HepG2 (cell line): Measurements from ENCODE around the gene ETFA. TPM values are rescaled to one million over a fixed set of nuclear protein-coding genes. Genes with fewer than 3 reads are reported as not detected.

Experiments
- AHR ChIP-seq: IDR thresholded peaks from 2 replicates; pipeline ENCODE4 v1.6.1; 2018; ENCODE audit warnings: missing genetic modification reagents, missing compliant biosample characterization
- ARNT ChIP-seq: fragments of 450-650 bp; IDR thresholded peaks from 2 replicates; pipeline ENCODE4 v1.6.1; 2017
- ATF6 ChIP-seq: sonication (generic); formaldehyde crosslinking; conservative IDR thresholded peaks from 2 replicates; pipeline ENCODE4 v1.4.0; 2020; ENCODE audit warnings: missing genetic modification reagents
- ATRX ChIP-seq: sonication (generic); formaldehyde crosslinking; IDR thresholded peaks from 2 replicates; pipeline ENCODE4 v1.4.0; 2020; ENCODE audit warnings: missing genetic modification reagents, borderline replicate concordance
- GATAD1 ChIP-seq: IDR thresholded peaks from 2 replicates; pipeline ENCODE4 v1.6.1; 2016; ENCODE audit warnings: missing genetic modification reagents, missing compliant biosample characterization
- KDM4B ChIP-seq: sonication (generic); formaldehyde crosslinking; IDR thresholded peaks from 2 replicates; pipeline ENCODE4 v1.4.0; 2020; ENCODE audit warnings: missing genetic modification reagents
- MEF2D ChIP-seq: sonication (generic); formaldehyde crosslinking; IDR thresholded peaks from 2 replicates; pipeline ENCODE4 v1.5.1; 2020; ENCODE audit warnings: mild to moderate bottlenecking, missing genetic modification reagents
- TBX3 ChIP-seq: fragments of 450-650 bp; IDR thresholded peaks from 2 replicates; pipeline ENCODE4 v1.6.1; 2017; ENCODE audit warnings: antibody characterized with exemption, mild to moderate bottlenecking, inconsistent platforms, borderline replicate concordance
- ZBTB42 ChIP-seq: sonication (generic); formaldehyde crosslinking; IDR thresholded peaks from 2 replicates; pipeline ENCODE4 v1.5.0; 2020; ENCODE audit warnings: mild to moderate bottlenecking, missing genetic modification reagents
- ZHX2 ChIP-seq, 2 experiments: sonication (generic) in 1 of 2; formaldehyde crosslinking in 1 of 2; IDR thresholded peaks; 2 replicates each; pipeline versions ENCODE4 v1.6.1 to v1.9.0; 2014 to 2022; ENCODE audit warnings: antibody characterized with exemption in 1 of 2, borderline replicate concordance in 1 of 2, inconsistent platforms in 1 of 2, low read depth in 1 of 2, missing genetic modification reagents in 1 of 2
- ZMYM4 ChIP-seq: sonication (generic); formaldehyde crosslinking; IDR thresholded peaks from 2 replicates; pipeline ENCODE4 v1.8.1; 2023; ENCODE audit warnings: mild to moderate bottlenecking, missing genetic modification reagents
- ZNF512B ChIP-seq: sonication (generic); formaldehyde crosslinking; IDR thresholded peaks from 2 replicates; pipeline ENCODE4 v1.5.1; 2020; ENCODE audit warnings: missing genetic modification reagents, mild to moderate bottlenecking, borderline replicate concordance
- ZNF563 ChIP-seq: sonication (generic); formaldehyde crosslinking; IDR thresholded peaks from 2 replicates; pipeline ENCODE4 v1.8.0; 2022; ENCODE audit warnings: mild to moderate bottlenecking, moderate library complexity, missing genetic modification reagents
- ZNF773 ChIP-seq: sonication (generic); formaldehyde crosslinking; IDR thresholded peaks from 2 replicates; pipeline ENCODE4 v1.4.0; 2020; ENCODE audit warnings: missing genetic modification reagents, borderline replicate concordance
- ZNF792 ChIP-seq: IDR thresholded peaks from 2 replicates; pipeline ENCODE4 v1.6.1; 2016
- ZNF83 ChIP-seq: sonication (generic); formaldehyde crosslinking; IDR thresholded peaks from 2 replicates; pipeline ENCODE4 v1.4.0; 2020; ENCODE audit warnings: missing genetic modification reagents, mild to moderate bottlenecking, borderline replicate concordance
- polyA plus RNA-seq, 8 experiments: library from polyadenylated mRNA; depleted of rRNA in 3 of 8; stranded (reverse) in 7 of 8; unstranded in 1 of 8; fragments of >200 nt; fragmentation: Illumina TruSeq in 4 of 8; extraction: Trizol in 4 of 8; gene quantifications; 2 replicates each; pipeline versions ENCODE4 v1.2.1 to v1.2.3, GENCODE V29; 2011 to 2016; ENCODE audit warnings: low read depth in 4 of 8, missing spikeins in 1 of 8, mixed read lengths in 1 of 8; ENCODE audit not compliant: insufficient read depth in 1 of 8
- total RNA-seq, 5 experiments: library from RNA; depleted of rRNA; stranded (reverse); fragments of >200 nt; fragmentation: Illumina TruSeq; extraction: Trizol; gene quantifications; 2 replicates each; pipeline ENCODE4 v1.2.3, GENCODE V29; 2016; ENCODE audit warnings: low read depth in 1 of 5

ETFA gene
- total and polyA plus RNA-seq, 2 of the 13 experiments (the other 11 are each of a cell fraction or from before 2014, with no cell fraction given) = 291 to 396 TPM

GRCh38 chr15:76312540-76313174 is 1.4 kb upstream of the ETFA start (continued):
- no peak for TF ChIP-seq KDM4B
- no peak for TF ChIP-seq ZNF773 (CRISPR knock-in tag)
- no peak for TF ChIP-seq AHR (CRISPR knock-in tag)
- TF ChIP-seq TBX3 = no peak
- TF ChIP-seq ATRX (CRISPR knock-in tag) = no peak
- no peak for TF ChIP-seq ATF6 (CRISPR knock-in tag)
- no peak for TF ChIP-seq ZMYM4 (CRISPR knock-in tag)
- TF ChIP-seq ZNF512B = no peak
- no peak for TF ChIP-seq ZHX2 (IDR thresholded peaks at IDR 0.05; ENCODE audit: low read depth)
- TF ChIP-seq ZHX2 (CRISPR knock-in tag; IDR thresholded peaks at IDR 0.05; ENCODE audit: borderline replicate concordance) = no peak
- TF ChIP-seq ARNT = no peak
- 0 out of 2 replicates have a peak, but pooled peaks have one; percentile 63 for TF ChIP-seq MEF2D (CRISPR knock-in tag)
- no peak for TF ChIP-seq GATAD1 (CRISPR knock-in tag)
- TF ChIP-seq ZNF83 (CRISPR knock-in tag) = no peak
- TF ChIP-seq ZNF563 (CRISPR knock-in tag) = no peak
- no peak for TF ChIP-seq ZNF792
- no peak for TF ChIP-seq ZBTB42 (CRISPR knock-in tag)
